HUES64 (cell line): ENCODE data around the gene AQP5. TPM values are rescaled to one million over a fixed set of nuclear protein-coding genes. Genes with fewer than 3 reads are reported as not detected.
A peak's percentile ranks its signal among the peaks of the same experiment; 100 is the strongest.

Experiments used
- H3K27ac ChIP-seq: 2 replicates; pipeline ENCODE4 v1.7.0; 2013; ENCODE audit warnings: low read depth, low read length, inconsistent platforms
- H3K27me3 ChIP-seq: 2 replicates; pipeline ENCODE4 v1.6.1; 2013; ENCODE audit warnings: mild to moderate bottlenecking, low read length; ENCODE audit not compliant: insufficient read depth
- H3K36me3 ChIP-seq: 2 replicates; pipeline ENCODE4 v1.6.1; 2013; ENCODE audit warnings: mild to moderate bottlenecking, low read length; ENCODE audit not compliant: insufficient read depth
- H3K4me1 ChIP-seq: 2 replicates; pipeline ENCODE4 v1.6.1; 2013; ENCODE audit warnings: mild to moderate bottlenecking, low read length, moderate library complexity; ENCODE audit not compliant: insufficient read depth
- H3K4me3 ChIP-seq: 2 replicates; pipeline ENCODE4 v1.5.1; 2013; ENCODE audit warnings: mild to moderate bottlenecking, low read length, moderate library complexity
- H3K9ac ChIP-seq: 2 replicates; pipeline ENCODE4 v1.6.1; 2013; ENCODE audit warnings: mild to moderate bottlenecking, low read depth, low read length
- H3K9me3 ChIP-seq: 2 replicates; pipeline ENCODE4 v1.6.1; 2013; ENCODE audit warnings: low read depth, low read length; ENCODE audit not compliant: insufficient read depth
- WGBS: fragments of 150-250, 120-280 bp; methylation state at CpG from one replicate; pipeline ENCODE4 v1.1.7; 2013; ENCODE audit warnings: missing lambda C conversion rate; 5-methylcytosine and 5-hydroxymethylcytosine counted together
- polyA plus RNA-seq, 2 experiments: library from polyadenylated mRNA; stranded (reverse); fragments of 50-300 nt; gene quantifications; one replicate each; pipeline ENCODE4 v1.2.3, GENCODE V29; 2013

Gene AQP5
- polyA plus RNA-seq (2013, experiment 1 of 2) = 1.7 TPM
- polyA plus RNA-seq (2013, experiment 2 of 2) = 1.5 TPM

DNA sequence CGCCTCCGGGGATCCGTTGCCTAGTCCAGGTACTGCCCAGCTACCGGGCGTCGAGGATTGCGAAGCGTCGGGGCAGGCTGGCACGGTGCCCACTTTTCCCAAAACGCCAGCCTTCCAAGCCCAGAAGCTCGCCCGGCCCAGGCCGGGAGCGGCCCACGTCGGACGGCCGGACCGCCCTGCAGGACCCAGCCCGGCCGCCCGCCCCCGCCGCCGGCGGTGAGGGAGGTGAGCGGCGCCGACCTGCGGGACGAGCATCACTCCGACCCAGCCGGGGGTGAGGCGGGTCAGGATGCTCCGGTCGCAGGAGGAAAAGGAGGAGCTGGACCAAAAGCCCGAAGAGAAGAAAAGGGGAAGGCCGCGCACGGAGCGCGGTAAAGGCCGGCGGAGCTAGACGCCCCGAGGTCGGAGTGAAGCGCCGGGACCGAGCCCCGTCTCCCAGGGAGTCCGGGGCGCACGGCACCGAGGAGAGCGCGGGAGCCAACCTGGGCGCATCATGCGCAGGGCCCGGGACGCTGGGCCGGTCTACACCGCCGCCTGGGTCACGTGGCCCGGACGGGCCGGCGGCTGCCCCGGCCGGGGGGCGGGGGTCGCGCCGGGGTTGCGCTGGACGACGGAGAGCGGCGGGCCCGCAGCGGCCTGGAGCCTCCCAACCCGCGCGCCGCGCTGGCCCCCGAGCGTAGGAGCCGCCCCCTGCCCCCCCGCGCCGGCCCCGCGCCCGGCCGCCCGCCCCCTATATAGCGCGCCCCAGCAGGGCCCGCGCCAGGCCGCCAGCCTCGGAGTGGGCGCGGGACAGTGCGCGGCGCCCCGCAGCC, at the start of gene AQP5:
Gene AQP5 (plus strand): TSS at position 762 of the 812 bp plus-strand sequence. CDS start 146 bp downstream, outside the sequence.
- Histone ChIP-seq H3K4me3 (peak within 1 kb of the TSS; percentile 55), H3K27me3 (peaks cover 69% of the 10 kb centered on the region)
- 5% methylated on average over 111 of the region's 111 CpGs for WGBS

GRCh38 chr12:49912345-49913255, 49.1 kb upstream of the AQP5 start:
- Histone ChIP-seq H3K9me3 (no peaks in the 10 kb centered on the region), H3K9ac (no peak overlapping the region; the same call in 1 of the 2 replicates), H3K36me3 (no peaks in the 10 kb centered on the region), H3K27me3 (no peaks in the 10 kb centered on the region; the same call in 1 of the 2 replicates), H3K27ac (no peak overlapping the region), H3K4me1 (peaks cover 24% of the 10 kb centered on the region), H3K4me3 (no peak overlapping the region)
- 86% methylated on average over 16 of the region's 16 CpGs for WGBS

More for the DNA sequence above, at the start of gene AQP5:
- Histone ChIP-seq H3K9me3 (no peaks in the 10 kb centered on the region), H3K36me3 (no peaks in the 10 kb centered on the region), H3K9ac (no peak within 1 kb of the TSS; the same call in 1 of the 2 replicates), H3K4me1 (peaks cover 17% of the 10 kb centered on the region), H3K27ac (no peak within 1 kb of the TSS)

- Histone ChIP-seq H3K36me3 (no peaks in the 10 kb centered on the region), H3K27me3 (no peaks in the 10 kb centered on the region), H3K9ac (no peak overlapping the region), H3K9me3 (no peaks in the 10 kb centered on the region), H3K27ac (no peak overlapping the region), H3K4me3 (no peak overlapping the region), H3K4me1 (peaks cover 9% of the 10 kb centered on the region; the same call in 1 of the 2 replicates)
- 88% methylated on average over 6 of the region's 8 CpGs for WGBS
These were observed 45.3 kb upstream of the AQP5 start for GRCh38 chr12:49916129-49916919.

DNA sequence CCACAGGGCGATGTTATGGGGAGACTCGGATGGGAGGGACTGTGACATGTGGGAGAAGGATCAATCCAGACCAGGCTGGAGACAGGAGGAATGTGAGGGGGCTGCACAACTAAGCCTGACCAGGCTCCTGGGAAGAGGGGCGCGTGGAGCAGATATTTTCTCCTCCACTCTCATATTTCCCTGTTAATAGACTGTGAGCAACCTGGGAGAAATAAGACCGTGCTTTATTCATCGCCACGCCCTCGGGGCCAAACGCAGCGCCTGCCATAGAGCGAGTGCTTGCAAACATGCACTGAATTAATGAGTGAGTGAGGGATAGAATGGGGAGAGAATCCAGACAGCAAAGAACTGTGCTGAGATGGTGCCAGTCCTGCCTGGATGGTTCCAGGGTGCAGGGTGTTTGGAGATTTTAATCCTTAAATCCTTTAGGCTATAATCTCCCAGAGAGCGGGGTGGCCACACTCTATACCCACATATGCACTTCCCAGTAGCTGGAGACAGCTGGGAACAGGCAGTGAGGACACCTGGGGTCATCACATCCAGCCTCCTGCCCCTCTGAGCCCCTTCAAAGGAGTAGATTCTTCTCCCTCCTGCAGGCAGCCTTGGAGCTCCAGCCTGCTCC, 44.4 kb upstream of the AQP5 start:
- no peak overlapping the region for H3K27ac ChIP-seq
- H3K9ac ChIP-seq = no peak overlapping the region
- 0 out of 2 replicates have a peak, but pooled peaks cover 4% of the 10 kb centered on the region for H3K4me1 ChIP-seq
- 92% methylated on average over 12 of the region's 12 CpGs for WGBS
- H3K27me3 ChIP-seq = no peaks in the 10 kb centered on the region
- no peaks in the 10 kb centered on the region for H3K9me3 ChIP-seq
- no peak overlapping the region for H3K4me3 ChIP-seq
- H3K36me3 ChIP-seq = no peaks in the 10 kb centered on the region

- Histone ChIP-seq H3K4me1 (0 out of 2 replicates have a peak, but pooled peaks cover 4% of the 10 kb centered on the region), H3K27me3 (no peaks in the 10 kb centered on the region), H3K9ac (no peak overlapping the region), H3K4me3 (no peak overlapping the region), H3K27ac (no peak overlapping the region), H3K9me3 (no peaks in the 10 kb centered on the region), H3K36me3 (no peaks in the 10 kb centered on the region)
- 86% methylated on average over 5 of the region's 5 CpGs for WGBS
These were observed 43.9 kb upstream of the AQP5 start for GRCh38 chr12:49917788-49918173.

DNA sequence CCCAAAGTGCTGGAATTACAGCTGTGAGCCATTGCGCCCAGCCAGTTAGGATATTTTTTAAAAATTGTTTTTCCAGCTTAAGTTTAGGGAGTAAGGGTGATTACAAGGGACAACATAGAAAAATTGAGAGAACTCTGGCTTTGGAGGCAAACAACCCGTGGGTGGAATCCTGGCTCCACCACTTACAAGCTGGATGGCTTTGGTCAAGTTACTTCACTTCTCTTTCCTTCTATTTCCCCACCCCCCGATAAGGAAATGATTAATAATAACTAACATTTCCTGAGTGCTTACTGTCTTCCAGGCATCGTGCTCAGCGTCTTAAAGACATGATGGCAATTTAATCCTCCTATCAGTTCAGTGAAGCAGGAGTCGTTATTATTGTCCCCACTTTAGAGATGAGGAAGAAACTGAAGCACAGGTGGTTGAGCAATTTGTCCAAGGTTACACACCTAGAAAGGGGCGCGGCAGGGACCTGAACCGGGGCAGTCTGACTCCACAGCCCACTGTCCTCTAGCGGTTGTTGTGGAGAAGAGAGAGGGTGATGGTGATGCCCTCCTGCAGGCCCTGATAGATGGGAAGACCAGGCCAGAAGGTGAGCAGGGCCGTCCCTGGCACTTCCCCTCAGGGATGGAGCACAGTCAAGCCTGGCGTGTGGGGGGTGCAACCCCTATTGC, 41.3 kb upstream of the AQP5 start:
- no peak overlapping the region for H3K27ac ChIP-seq

DNA sequence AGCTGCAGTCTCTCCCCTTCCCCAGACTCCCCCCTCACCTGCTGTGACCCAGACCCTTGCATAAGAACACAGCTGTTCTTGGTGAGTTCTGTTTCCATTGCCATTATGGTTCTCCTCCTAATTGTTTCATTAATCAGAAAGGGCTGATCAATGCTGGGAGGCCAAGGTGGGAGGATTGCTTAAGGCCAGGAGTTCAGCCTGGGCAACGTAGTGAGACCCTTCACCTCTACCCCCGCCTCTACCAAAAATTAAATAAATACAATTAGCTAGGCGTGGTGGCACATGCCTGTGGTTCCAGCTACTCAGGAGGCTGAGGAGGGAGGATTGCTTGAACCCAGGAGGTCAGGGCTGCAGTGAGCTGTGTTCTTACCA, 40.8 kb upstream of the AQP5 start:
- Histone ChIP-seq H3K4me1 (no peaks in the 10 kb centered on the region), H3K36me3 (no peaks in the 10 kb centered on the region), H3K27ac (no peak overlapping the region), H3K4me3 (no peak overlapping the region), H3K27me3 (no peaks in the 10 kb centered on the region), H3K9me3 (no peaks in the 10 kb centered on the region), H3K9ac (no peak overlapping the region)
- WGBS = 96% methylated on average over 1 of the region's 3 CpGs

More for the DNA sequence above, 41.3 kb upstream of the AQP5 start:
- H3K9ac ChIP-seq = no peak overlapping the region
- no peaks in the 10 kb centered on the region for H3K4me1 ChIP-seq
- WGBS = 88% methylated on average over 12 of the region's 12 CpGs
- H3K4me3 ChIP-seq = no peak overlapping the region
- no peaks in the 10 kb centered on the region for H3K27me3 ChIP-seq
- no peaks in the 10 kb centered on the region for H3K36me3 ChIP-seq
- no peaks in the 10 kb centered on the region for H3K9me3 ChIP-seq

DNA sequence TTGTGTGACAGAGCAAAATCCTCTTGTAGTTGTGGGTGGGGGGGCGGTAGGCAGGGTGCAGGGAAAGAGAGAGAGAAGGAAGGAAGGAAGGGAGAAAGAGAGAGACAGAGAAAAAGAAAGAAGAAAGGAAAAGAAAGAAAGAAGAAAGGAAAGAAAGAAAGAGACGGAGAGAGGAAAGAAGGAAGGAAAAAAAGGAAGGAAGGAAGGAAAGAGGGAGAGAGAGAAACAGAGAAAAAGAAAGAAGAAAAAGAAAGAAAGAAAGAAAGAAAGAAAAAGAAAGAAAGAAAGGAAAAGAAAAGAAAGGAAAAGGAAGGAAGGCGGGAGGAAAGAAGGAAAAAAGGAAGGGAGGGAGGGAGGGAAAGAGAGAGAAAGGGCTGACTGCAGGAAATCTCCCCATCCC, 40.4 kb upstream of the AQP5 start:
- H3K4me1 ChIP-seq = no peaks in the 10 kb centered on the region
- no peaks in the 10 kb centered on the region for H3K9me3 ChIP-seq
- no peaks in the 10 kb centered on the region for H3K36me3 ChIP-seq
- no peaks in the 10 kb centered on the region for H3K27me3 ChIP-seq
- no peak overlapping the region for H3K27ac ChIP-seq
- WGBS = 92% methylated on average over 3 of the region's 3 CpGs
- no peak overlapping the region for H3K9ac ChIP-seq
- H3K4me3 ChIP-seq = no peak overlapping the region

DNA sequence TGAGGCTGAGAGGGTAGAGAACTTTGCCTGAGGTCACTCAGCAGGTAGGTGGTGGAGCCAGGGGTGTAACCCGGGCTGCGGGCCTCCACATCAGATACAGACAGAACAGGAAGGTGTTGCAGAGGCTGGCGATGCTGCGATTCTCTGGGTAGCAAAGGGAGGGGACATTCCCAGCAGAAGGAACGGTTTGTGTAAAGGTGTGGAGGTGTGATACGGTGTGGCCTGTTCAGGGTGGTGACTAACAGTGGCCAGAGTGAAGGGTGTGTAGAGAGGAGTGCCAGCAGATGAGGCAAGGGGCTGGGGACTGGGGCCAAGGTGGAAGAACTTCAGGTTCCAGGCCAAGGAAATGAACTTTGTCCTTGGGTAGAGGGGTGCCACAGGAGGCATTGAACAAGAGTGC, 39.7 kb upstream of the AQP5 start:
- Histone ChIP-seq H3K36me3 (no peaks in the 10 kb centered on the region), H3K4me3 (no peak overlapping the region), H3K27ac (no peak overlapping the region), H3K9ac (no peak overlapping the region), H3K27me3 (no peaks in the 10 kb centered on the region), H3K4me1 (no peaks in the 10 kb centered on the region), H3K9me3 (no peaks in the 10 kb centered on the region)
- 92% methylated on average over 6 of the region's 6 CpGs for WGBS
